Measurements from ENCODE around the gene CLCN5.
A peak's percentile ranks its signal among the peaks of the same experiment; 100 is the strongest.

CLCN5 gene

GRCh38 chrX:49993661-49994060 is 71.3 kb downstream of the CLCN5 start:
- no peak for TF ChIP-seq CTCF (IDR thresholded peaks at IDR 0.05; ENCODE audit: unreplicated experiment in 3 of 3)
- peaks cover 4% of the 10 kb centered on the region for H3K9me3 Mint-ChIP-seq
- peaks cover 62% of the 10 kb centered on the region for H3K4me1 Mint-ChIP-seq
- H3K27ac Mint-ChIP-seq: peak overlapping the region; percentile 84 to 89 (median 87)
- H3K27me3 Mint-ChIP-seq (ENCODE audit: low read depth): peaks cover 3% of the 10 kb centered on the region
- peak overlapping the region in 1 of 3 experiments; percentile 7 for H3K4me3 Mint-ChIP-seq
- H3K36me3 Mint-ChIP-seq (ENCODE audit: low read depth): no peaks in the 10 kb centered on the region

GRCh38 chrX:49995107-49995731 is 72.8 kb downstream of the CLCN5 start:
- peaks cover 66% of the 10 kb centered on the region for H3K4me1 Mint-ChIP-seq
- H3K27ac Mint-ChIP-seq: peak overlapping the region; percentile 12 to 63 (median 26)
- no peaks in the 10 kb centered on the region for H3K27me3 Mint-ChIP-seq (ENCODE audit: low read depth)
- TF ChIP-seq CTCF (IDR thresholded peaks at IDR 0.05; ENCODE audit: unreplicated experiment in 3 of 3): no peak
- no peak overlapping the region for H3K4me3 Mint-ChIP-seq
- peaks cover 4% of the 10 kb centered on the region for H3K9me3 Mint-ChIP-seq
- H3K36me3 Mint-ChIP-seq (ENCODE audit: low read depth): no peaks in the 10 kb centered on the region

GRCh38 chrX:49995795-49996455 is 73.5 kb downstream of the CLCN5 start:
- H3K9me3 Mint-ChIP-seq: peaks cover 2% of the 10 kb centered on the region
- peaks cover 72% of the 10 kb centered on the region for H3K4me1 Mint-ChIP-seq
- no peaks in the 10 kb centered on the region for H3K36me3 Mint-ChIP-seq (ENCODE audit: low read depth)
- no peak overlapping the region for H3K4me3 Mint-ChIP-seq
- peak overlapping the region in 1 of 3 experiments; percentile 9 for H3K27ac Mint-ChIP-seq
- TF ChIP-seq CTCF (IDR thresholded peaks at IDR 0.05; ENCODE audit: unreplicated experiment in 3 of 3): no peak
- H3K27me3 Mint-ChIP-seq (ENCODE audit: low read depth): no peaks in the 10 kb centered on the region

GRCh38 chrX:49996474-49996873 is 74.1 kb downstream of the CLCN5 start:
- no peaks in the 10 kb centered on the region for H3K9me3 Mint-ChIP-seq
- H3K4me3 Mint-ChIP-seq: no peak overlapping the region
- no peaks in the 10 kb centered on the region for H3K27me3 Mint-ChIP-seq (ENCODE audit: low read depth)
- no peak for TF ChIP-seq CTCF (IDR thresholded peaks at IDR 0.05; ENCODE audit: unreplicated experiment in 3 of 3)
- peak overlapping the region in 1 of 3 experiments; percentile 9 for H3K27ac Mint-ChIP-seq
- H3K4me1 Mint-ChIP-seq: peaks cover 70% of the 10 kb centered on the region
- H3K36me3 Mint-ChIP-seq (ENCODE audit: low read depth): no peaks in the 10 kb centered on the region

- no peaks in the 10 kb centered on the region for H3K9me3 Mint-ChIP-seq
- H3K27me3 Mint-ChIP-seq (ENCODE audit: low read depth): no peaks in the 10 kb centered on the region
- no peak for TF ChIP-seq CTCF (IDR thresholded peaks at IDR 0.05; ENCODE audit: unreplicated experiment in 3 of 3)
- peaks cover 65% of the 10 kb centered on the region for H3K4me1 Mint-ChIP-seq
- H3K4me3 Mint-ChIP-seq: no peak overlapping the region
- peak overlapping the region in 2 of 3 experiments; percentile 62 to 92 for H3K27ac Mint-ChIP-seq
- H3K36me3 Mint-ChIP-seq (ENCODE audit: low read depth): no peaks in the 10 kb centered on the region
Observed at GRCh38 chrX:49999087-49999486, 76.7 kb downstream of the CLCN5 start.

All from nephron (organoid).